Breast epithelium (tissue), 3 donors: ENCODE results near the gene CYB5A.

ENCODE experiments used
- POLR2A ChIP-seq: fragments of 450-650 bp; IDR thresholded peaks from one replicate; pipeline ENCODE4 v1.6.1; 2016; ENCODE audit warnings: antibody characterized with exemption, mild to moderate bottlenecking, moderate library complexity
- POLR2AphosphoS5 ChIP-seq, 3 donors: sonication (generic); formaldehyde crosslinking; IDR thresholded peaks; one replicate each; pipeline ENCODE4 v1.6.1; 2017; ENCODE audit warnings: antibody characterized with exemption in 3 of 3
- TF ChIP-seq, protein P1 (sequence below), 3 donors: fragments of 450-650 bp; IDR thresholded peaks; one replicate each; pipeline ENCODE4 v1.5.1; 2016 to 2017; ENCODE audit warnings: antibody characterized with exemption in 3 of 3, mild to moderate bottlenecking in 3 of 3, moderate library complexity in 3 of 3

DNA sequence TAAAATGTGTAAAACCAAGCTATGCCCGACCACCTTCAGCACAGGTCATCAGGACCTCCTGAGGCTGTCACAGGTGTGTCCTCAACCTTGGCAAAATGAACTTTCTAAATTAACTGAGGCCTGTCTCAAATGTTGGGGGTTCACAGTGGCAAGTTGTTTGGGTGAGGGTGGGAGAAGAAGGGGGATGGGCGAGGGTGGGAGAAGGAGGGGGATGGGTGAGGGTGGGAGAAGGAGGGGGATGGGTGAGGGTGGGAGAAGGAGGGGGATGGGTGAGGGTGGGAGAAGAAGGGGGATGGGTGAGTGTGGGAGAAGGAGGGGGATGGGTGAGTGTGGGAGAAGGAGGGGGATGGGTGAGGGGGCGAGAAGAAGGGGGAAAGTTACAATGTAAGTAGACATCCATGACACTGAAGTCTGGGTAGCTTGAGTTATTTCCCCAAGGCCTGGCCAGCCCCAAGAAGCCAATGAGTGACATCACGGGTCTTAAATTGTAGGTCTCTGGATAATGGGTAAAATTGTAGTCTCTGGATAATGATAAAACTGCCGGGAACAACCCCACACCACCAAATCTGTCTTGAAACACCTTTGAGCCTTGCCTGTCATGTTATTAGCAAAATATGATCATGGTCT is 87.1 kb downstream of the CYB5A start:
- TF ChIP-seq POLR2A, result no peak
- TF ChIP-seq, protein P1, sequence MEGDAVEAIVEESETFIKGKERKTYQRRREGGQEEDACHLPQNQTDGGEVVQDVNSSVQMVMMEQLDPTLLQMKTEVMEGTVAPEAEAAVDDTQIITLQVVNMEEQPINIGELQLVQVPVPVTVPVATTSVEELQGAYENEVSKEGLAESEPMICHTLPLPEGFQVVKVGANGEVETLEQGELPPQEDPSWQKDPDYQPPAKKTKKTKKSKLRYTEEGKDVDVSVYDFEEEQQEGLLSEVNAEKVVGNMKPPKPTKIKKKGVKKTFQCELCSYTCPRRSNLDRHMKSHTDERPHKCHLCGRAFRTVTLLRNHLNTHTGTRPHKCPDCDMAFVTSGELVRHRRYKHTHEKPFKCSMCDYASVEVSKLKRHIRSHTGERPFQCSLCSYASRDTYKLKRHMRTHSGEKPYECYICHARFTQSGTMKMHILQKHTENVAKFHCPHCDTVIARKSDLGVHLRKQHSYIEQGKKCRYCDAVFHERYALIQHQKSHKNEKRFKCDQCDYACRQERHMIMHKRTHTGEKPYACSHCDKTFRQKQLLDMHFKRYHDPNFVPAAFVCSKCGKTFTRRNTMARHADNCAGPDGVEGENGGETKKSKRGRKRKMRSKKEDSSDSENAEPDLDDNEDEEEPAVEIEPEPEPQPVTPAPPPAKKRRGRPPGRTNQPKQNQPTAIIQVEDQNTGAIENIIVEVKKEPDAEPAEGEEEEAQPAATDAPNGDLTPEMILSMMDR (IDR thresholded peaks at IDR 0.05), result no peak
- TF ChIP-seq POLR2AphosphoS5 (IDR thresholded peaks at IDR 0.05), result no peak
